Measurements from ENCODE around the gene ADGRB3.
A peak's percentile ranks its signal among the peaks of the same experiment; 100 is the strongest.

The ADGRB3 gene

DNA sequence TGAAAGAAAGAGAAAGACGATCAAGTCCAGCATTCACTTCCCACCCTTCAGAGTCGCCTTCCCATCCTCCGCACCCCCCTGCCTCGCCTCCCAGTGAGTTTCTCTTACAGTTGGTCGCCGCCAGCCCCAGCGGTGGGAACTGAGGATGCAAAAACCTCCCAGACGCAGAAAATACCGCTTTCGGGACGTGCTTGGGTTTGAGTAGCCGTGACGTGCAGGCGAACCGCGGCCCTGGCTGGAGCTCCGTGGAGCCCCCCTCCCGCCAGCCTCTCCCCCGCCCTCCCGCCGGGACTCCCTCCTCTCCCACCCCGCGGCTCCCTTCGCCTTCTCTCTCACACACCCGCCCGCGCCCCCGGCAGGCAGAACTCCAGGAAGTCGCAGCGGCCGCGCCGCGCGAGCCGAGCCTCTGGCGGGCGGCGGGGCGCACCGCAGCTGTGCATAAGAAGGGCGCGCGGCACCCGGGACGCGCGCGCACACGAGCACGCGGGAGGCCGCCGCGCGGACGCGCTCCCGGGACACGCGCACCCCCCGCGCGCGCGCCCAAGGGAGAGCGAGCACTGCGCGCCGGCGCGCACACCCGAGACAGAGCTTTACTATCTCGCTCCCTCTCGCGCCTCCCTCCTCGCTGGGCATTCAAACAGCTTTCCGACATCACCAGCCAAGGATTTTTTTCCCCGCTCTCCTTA, at the start of gene ADGRB3:
Gene ADGRB3, plus strand, starts transcription at position 557 of the 686 bp plus-strand sequence. CDS start 3,394 bp downstream, outside the sequence.
- DNase-seq = peak; percentile 82

DNA sequence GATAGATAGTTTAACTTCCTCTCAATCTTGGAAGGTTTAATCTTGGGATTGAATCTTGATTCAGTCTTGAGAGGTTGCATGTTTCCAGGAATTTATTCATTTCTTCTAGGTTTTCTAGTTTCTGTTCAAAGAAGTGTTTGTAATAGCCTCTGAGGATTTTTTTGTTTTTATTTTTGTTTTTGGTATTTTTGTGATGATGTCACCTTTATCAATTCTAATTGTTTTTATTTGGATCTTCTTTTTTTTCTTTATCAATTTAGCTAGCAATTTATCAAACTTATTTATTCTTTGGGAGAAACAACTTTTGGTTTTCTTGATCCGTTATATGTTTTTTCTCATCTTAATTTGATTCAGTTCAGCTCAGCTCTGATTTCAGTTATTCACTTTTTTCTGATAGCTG, 41.5 kb upstream of the ADGRB3 start:
- DNase-seq = no peak

DNA sequence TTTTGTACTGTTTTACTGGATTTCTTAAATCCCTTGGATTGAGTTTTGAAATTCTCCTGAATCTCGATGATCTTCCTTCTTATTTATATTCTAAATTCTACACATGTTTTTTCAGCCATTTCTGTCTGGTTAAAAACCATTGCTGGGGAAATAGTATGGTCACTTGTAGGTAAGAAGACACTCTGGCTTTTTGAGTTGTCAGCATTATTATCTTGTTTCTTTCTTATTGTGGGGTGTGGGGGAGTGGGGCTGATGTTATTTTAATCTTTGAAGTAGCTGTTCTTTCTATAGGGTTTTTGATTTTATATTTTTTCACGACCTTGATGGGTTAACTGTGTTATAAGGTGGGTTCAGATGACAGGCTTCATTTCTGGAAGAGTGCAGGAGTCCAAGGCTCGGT, 37.4 kb upstream of the ADGRB3 start:
- no peak for DNase-seq

DNA sequence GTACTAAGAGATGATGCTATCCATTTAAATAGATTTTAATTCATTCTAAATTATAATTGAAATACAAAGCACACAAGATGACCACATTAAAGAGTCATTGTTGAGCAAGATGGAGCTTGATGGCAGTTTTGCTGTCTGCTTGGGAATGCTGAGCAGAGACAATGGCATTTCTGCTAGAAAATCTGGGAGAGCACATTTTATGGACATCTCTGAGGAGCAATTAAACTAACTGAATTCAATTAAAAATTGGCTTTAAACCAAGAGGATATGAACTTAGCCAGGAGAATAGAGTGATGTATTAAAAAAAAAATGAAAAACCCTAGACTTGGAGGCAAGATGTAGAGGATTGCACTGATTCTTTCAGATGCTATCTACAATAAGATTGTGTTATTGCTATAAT, 19.1 kb upstream of the ADGRB3 start:
- DNase-seq = no peak

DNA sequence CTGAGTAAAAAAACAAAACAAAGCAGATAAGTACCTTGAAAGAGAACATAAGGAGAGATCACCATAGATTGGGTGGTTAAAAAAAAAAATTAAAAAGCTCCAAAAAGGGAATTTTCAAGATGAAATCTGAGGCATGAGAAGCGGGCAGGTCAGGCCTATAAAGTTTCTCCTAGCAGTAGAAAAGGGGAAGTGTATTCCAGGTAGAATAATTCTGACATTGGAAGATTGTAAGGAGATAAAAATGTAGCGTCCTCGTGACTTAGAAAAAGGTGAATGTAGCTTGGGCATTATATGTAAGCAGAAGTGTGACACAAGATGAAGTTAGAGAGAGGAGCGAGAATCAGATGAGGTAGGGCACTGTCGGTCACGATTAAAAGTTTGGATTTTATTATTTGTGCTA, 9.1 kb upstream of the ADGRB3 start:
- DNase-seq = no peak

DNA sequence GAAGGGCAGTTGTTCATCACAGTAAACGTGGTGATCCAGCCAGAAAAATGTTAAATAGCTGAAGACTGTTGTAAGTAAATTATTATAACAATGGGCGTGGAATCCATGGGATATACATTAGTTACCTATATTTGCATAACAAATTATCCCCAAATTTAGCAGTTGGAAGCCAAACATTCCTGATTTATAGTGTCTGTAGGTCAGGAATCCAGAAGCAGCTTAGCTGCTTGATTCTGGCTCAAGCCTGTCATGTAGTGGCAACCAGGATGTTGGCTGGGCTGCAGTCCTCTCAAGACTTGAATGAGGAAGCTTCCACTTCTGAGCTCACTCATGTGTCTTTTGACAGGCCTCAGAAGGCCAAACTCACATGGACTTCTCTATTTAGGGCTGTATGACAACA, 6.9 kb upstream of the ADGRB3 start:
- no peak for DNase-seq

DNA sequence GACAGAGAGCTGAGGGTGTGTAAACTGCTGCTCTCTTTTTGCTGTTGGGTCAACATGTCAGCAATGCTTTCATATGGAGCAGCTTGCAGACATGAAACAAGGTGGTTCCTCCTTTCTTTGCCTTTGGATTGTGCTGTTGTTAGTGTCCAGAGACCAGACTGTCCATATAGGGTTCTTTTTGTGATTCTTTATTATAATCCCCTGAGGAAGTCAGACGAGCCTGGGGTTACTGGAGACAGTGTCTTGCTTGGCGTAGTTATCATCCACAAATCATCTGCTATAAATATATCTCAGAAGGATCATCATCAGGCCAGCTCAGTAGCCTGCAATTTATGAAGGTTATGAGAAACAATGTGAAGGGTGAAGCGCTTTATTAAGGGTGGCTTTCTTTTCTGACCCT, 2.3 kb upstream of the ADGRB3 start:
- no peak for DNase-seq

DNA sequence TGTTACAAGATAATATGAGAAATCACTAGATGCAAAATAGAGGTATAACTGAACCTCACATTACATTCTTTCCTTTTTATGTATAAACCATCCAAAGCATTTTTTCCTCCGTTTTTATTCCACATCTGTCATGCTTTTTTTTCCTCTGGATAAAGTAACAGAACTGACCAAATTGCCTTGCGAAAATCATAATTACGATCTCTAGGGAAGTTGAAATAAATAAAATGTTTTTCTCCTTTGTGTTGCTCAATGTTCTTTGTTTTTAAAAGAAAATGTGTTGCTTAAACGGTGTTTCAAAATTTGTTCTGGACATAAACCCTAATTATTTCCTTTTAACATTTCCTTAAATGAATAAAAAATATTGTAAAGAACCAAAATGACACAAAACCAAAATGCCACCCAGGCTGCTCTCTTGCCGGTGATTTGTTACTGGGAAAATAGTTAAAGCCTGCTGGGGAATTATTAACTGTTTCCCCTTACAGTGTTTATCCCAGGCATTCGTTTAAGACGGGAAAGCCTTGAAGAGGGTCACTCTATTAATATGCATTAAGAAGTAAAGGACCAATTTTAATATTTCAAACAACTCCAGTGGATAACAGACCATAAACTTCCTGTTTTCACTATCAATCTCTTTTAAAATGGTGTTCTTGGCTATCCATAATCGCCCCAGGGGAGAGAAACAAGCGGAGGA, 1.7 kb upstream of the ADGRB3 start:
- no peak for DNase-seq

DNA sequence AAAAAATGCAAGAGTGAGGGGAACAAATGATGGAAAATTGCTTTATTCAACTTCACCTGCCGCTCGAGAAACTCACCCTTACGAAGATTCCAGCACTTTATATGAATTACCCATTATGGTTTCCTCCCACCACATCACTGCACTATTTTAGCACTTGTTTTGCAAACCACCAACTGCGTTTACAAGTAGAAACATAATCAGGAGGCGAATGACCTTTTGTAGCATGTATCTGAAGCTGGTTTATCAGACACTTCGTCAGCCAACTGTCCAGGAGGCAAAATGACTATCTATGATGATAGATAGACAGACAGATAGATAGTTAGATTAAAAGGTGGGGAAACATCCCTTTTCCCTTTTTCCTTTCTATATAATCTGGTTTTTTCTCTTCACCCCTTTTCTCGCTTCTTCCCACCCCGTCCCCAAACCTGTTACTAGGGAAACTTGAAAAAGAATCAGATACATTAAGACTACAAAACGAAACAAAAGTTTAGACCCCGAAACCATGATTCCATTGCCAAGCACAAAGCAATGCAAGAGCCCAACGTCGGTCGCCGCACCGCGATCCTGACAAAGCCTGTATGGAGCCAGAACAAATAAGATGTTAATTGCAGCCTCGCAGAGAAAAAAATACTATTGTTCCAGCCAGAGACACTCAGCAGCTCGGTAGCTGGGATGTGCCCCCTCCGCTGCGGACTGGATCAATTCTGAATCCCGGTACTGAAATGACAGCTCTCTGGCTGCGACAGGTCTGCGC, 933 bp upstream of the ADGRB3 start:
- DNase-seq = no peak

DNA sequence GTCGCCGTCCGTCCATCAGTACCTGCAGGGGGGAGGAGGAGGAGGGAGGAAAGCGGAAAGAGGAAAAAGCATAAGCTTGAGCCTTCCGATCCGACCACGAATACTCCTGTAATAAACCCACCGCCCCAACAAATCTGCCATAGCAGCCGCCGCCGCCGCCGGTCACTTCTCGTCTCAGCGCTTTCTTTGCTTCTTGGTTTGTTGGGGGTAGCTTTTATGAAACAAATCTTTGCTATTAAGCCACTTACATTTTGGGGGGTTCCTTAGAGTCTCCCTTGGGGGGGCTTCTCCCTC, 277 bp downstream of the ADGRB3 start:
- DNase-seq = no peak

DNA sequence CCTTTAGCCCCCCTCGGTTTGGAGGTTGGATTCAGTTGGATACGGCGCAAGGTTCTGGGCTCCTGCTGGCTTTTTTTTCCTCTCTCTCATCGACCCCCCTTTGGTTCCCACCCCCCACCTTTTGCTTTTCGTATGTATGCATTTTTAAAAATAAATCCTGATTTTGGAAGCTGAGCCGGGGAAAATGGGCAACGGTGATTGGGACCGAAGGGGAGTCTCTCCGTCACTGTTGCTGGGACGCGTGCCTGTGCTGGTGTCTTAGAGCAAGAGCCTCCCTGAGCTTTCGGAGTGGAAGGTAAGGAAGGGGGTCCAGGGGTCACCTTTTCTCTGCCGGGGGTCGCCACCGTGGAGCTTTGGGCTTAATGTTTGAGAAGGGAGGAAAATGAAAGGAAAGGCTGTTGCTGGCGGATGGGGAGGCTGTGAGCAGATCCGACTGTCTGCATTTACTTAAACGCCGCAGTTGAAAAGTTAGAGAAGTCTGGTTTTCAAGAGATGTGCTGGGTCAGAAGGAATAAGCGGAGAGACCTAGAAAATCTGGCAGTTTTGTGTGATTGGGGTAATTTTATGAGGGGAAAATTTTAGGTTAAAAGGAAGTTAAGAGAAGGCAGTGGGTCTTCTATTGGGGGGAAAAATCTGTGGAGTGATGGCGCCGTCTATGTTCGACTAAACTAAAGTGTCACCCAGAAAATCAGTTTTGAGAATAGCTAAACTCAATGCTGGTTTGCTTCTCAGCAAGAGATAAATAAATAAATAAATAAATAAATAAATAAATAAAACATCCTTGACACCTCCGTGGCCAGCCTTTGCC, 828 bp downstream of the ADGRB3 start:
- peak; percentile 1 for DNase-seq

DNA sequence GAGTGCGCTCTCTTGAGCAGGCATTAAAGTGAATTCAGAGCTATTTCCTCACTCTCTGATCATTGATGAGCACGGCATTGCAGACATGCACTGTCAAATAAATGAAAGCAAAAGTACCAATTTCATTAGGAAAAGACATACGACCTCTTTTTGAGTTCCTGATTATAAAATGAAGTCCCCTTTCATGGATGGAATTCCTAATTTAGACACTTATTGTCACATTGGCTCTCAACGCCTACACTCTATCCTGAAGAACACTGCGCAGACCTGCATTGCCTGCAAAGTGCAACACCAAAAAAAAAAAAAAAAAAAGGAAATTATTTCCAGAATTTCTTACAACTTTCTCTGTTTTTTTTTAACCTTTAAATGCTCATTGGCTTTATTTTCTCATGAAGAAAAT, 1.6 kb downstream of the ADGRB3 start:
- no peak for DNase-seq

DNA sequence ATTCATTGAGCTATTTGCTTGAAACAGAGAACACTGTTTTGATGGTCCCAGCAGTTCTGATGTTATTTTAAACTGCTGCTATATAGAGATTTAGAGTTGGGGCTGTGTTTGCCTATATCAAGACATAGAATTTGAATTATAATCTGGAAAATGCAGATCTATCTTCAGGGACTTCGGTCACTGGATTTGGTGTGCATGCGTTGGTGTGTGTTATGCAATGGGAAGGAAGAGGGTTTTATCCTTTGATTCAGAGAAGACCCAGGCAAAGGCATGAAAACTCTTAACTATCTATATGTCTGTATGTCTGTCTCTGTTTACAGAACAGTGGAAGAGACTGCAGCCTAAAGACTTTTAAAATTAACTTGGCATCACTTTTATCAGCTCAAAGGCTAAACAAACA, 2.0 kb downstream of the ADGRB3 start:
- DNase-seq = no peak

DNA sequence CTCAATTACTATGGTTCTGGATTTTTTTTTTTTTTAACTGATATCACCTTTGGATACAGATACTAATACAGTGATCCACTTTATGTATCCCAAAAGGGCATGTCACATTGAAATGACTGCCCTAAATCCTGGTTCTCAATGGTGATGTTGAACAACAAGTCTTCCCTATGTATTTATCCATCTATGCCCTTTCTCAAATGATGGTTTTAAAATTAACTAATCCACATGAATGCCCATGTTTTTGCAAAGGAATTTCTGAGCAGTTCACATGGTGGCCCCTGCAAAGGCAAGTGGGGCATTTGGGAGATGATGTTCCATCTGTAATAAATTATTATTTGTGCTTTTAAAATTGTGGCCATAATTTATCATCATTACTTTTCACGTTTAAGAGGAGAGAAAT, 2.7 kb downstream of the ADGRB3 start:
- DNase-seq = no peak

DNA sequence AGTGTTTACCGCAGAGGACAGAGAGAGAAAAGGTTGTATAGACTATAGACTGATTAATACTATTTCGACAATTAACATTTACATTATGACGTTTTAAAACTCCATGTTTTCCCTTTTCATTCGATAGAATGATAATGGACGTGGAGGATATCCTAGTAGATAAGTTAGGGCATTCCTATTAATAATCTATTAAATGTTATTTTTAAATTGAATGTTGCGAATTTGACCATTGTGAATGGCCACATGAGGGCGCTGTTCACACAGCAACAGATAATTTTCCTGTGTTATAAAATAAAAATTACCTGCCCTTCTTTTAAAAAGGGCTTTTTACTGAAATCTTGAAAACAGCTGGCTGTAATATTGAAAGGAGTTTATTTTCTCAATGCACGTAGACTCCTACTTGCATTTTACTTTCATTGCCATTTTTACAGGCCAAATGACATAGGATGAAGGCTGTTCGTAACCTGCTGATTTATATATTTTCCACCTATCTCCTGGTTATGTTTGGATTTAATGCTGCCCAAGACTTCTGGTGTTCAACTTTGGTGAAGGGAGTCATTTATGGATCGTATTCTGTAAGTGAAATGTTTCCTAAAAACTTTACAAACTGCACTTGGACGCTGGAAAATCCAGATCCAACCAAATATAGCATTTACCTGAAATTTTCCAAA, 3.3 kb downstream of the ADGRB3 start:
- DNase-seq = peak; percentile 19

DNA sequence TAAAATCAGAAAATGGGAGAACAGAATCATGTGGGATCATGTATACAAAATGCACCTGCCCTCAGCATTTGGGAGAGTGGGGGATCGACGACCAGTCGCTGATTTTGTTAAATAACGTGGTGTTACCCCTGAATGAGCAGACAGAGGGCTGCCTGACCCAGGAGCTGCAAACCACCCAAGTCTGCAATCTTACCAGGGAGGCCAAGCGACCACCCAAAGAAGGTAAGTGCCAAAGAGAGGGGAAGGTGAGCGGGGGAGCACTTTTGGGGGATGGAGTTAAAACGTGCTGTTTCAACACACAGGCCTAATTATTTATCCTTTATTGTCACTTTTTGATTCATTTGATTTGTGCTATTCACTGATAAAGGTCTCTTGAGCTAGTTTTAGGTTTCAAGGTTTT, 4.1 kb downstream of the ADGRB3 start:
- DNase-seq = no peak

DNA sequence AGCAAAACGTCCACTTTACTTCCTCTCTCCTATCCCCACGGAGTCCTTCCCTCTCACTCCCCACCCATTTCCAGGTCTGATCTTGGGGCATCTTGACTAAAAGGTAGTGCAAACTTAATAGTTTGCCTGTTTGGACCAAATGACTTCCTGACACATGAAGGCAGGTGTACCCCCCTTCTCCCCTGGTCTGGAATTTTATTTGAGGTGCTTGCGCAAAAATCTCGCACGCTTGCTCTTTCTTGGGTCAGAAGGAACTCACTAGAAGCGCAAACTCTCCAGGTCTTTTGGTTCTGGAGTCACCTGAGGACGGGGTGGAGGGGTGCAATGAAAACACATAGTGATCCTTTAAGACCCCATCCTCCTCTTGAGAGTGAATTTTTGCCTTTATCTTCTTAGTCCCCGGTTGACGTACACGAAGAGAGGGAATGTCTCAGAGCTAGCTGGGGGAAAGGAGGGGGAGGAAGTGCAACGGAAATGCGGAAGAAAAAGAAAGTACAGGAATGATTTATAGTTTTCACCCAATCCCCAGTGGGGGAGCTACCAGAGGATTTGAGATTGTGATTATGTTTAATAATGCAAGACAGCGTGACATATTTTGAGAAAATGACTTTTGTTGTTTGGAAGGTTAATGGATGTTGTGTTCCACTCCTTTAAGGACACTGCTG, 4.9 kb downstream of the ADGRB3 start:
- peak; percentile 1 for DNase-seq

DNA sequence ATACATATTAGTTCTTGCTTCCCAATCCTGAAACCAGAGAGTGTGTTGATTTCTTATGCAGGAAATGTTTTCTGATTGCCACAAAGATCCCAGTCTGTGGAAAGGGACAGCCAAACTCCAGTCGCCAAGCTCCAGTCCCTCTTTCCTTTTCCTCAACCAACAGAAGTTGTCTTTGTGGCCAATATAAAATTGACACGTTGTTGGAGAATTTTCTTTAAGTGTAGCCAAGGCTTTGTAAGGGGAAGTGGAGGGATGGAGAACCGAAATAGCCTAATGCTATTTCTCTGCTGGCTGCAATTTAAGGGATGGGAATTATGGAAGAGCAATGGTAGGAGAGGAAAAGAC, 5.4 kb downstream of the ADGRB3 start:
- no peak for DNase-seq

DNA sequence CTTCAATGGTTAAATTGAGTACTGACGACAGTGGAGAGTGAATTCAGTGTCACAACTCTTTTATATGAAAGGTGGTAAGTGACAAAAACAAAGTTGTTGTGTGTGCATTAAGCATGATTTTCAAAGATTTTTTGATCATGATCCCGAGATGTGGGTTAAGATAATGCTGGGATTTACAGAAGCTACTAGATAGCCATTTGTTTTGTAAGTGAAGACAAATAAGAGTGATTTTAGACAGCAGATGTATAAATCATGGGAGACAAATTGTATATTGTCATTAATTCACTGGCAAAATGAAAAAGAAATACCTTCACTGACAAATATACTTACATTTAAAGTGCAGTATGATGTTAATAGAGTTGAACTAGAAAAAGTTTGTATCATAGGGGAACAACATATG, 6.1 kb downstream of the ADGRB3 start:
- DNase-seq = no peak

DNA sequence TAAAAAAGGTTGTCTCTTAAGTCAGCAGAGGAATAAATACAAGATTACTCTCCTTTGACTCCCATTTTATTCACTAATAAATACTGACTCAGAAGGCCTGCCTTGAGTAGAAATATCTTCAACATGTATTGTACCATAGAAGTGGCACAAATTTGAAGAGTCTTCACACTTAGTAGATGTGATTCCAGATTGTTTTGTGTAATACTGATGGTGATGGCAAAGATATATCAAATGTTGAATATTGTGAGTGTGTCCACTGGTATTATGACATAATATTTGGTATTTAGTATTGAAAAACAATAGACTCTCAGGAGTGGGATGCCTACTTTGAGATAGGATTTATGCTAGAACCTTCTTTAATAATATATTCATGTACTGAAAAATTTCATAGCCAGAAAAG, 7.0 kb downstream of the ADGRB3 start:
- DNase-seq = no peak

DNA sequence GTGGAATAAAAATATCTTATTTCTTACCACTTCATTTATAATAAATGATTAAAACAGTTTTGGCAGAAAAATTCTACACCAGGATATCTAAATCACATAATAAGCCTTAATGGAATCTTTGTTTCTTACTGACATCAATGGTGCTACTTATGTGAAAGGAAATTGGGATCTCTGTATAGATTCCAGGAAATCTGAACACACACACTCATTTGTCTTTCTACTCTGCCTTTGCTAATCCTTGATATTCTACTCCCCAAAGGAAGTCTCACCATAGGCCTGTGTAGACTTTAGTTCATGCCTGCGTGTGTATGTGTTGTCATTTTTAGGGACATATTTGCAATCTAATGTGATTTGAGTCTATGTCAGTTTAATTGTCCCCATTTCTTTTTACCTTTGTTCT, 7.9 kb downstream of the ADGRB3 start:
- DNase-seq = no peak

DNA sequence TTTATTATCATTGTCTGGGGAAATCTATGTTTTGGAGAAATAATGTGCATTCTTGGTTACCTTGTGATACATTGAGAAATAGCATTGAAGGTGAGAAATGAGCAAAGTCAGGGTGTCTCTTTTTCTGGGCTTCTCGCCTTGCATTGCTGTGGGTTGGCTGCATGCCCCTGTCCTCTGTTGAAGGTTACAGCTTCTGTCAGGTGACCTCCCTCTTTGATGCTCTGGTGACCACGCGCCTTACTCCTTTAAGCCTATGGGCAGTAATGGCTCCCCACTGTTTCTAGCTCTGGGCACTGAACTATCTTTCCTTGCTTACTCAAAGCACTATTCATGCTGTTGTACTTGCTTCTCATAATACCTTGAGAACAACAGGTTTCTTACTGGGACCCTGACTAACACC, 14.6 kb downstream of the ADGRB3 start:
- no peak for DNase-seq

DNA sequence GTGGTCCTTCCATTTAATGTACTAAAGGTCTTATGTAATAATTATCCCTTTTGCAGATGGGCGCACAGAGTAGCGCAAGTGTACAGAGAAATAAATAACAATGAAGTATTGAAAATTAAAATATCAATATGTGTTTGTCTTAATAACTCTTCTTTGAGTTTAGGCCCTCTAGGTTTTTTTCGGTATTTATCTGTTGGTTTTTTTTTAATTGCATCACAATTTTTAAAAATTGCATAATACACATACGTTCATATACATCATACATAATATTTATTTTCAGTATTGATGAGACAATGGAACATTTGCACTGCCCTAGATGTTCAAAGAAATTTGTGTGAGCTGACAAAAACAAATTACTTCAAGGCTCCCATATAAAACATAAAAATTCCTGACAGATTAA, 15.1 kb downstream of the ADGRB3 start:
- DNase-seq = no peak
